ENCODE data around the gene SRRM1. TPM values are rescaled to one million over a fixed set of nuclear protein-coding genes. Genes with fewer than 3 reads are reported as not detected.

Gene SRRM1
- 41.9 to 53.9 TPM (median 47.3 TPM) in 5 replicates for total RNA-seq (2022; extraction: Qiagen RNA extraction; ENCODE audit: low read depth)

DNA sequence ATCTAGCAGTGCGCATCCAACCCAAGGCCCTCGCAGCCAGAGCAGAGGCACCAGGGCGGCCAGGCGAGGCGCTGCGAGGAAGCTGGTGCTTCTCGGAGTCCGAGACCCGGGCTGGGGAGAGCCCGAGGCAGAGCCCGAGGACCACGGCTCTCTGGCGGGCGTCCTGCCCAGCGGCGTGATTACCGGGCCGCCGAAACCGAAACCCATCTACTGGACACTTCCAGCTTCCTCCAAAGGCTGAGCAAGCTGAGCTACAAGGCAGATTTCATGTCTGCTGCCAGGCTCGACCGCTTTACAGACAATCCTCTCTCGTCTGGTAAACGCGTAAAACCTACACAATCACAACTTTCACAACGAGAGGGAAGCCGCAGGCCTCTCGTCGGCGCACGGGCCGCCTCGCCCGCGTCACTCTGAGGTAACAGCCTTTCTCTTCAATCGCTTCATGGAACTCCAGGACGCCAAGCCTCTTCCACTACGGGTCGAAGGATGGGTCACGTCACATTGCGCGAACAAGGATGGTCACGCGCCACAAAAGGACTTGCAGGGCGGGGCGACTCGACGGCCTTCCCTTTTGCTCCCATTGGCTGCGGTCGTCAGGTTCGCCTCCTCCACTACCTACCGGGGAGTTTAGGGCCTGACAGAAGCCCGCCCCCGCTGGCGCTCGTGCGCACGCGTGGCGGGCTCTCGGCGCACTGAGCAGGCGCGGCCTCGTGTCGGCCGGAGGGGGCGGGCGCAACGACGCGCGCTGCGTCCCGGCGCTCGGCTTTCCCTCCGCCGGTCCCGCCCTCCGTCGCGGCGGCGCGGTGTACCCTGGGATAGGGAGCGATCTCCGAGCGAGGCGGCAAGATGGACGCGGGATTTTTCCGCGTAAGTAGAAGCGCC lies at the start of gene SRRM1:
Gene SRRM1 (plus strand): TSS at position 822 of the 882 bp plus-strand sequence. CDS start 25 bp downstream, at position 847.

Other genes with a start within 250 kb of the SRRM1 start
- gene STPG1, start 229.5 kb upstream of the SRRM1 start, total RNA-seq (2022; extraction: Qiagen RNA extraction; ENCODE audit: low read depth): 6.4 to 6.8 TPM (median 6.7 TPM) in 5 replicates
- gene NIPAL3, start 227.5 kb upstream of the SRRM1 start, total RNA-seq (2022; extraction: Qiagen RNA extraction; ENCODE audit: low read depth): 7.0 to 9.4 TPM (median 7.5 TPM) in 5 replicates
- gene RCAN3, start 140.5 kb upstream of the SRRM1 start, total RNA-seq (2022; extraction: Qiagen RNA extraction; ENCODE audit: low read depth): 9.8 to 13.6 TPM (median 12.5 TPM) in 5 replicates
- gene NCMAP, start 87.2 kb upstream of the SRRM1 start, total RNA-seq (2022; extraction: Qiagen RNA extraction; ENCODE audit: low read depth): 0.02 TPM in 2 of 5 replicates, not detected in the others
- gene CLIC4, start 102.1 kb downstream of the SRRM1 start, total RNA-seq (2022; extraction: Qiagen RNA extraction; ENCODE audit: low read depth): 31.5 to 51.9 TPM (median 41.0 TPM) in 5 replicates

Measured in A549 treated with DMSO at 1 μM for 4 hours (cell line).